Measurements from ENCODE around the gene TMEM163.

TMEM163 gene

GRCh38 chr2:134722728-134723127 lies 3.9 kb upstream of the TMEM163 start:
- no peak for DNase-seq

- DNase-seq, result no peak
Measured at GRCh38 chr2:134721596-134721995, 2.8 kb upstream of the TMEM163 start.

GRCh38 chr2:134718023-134718816 lies 580 bp downstream of the TMEM163 start:
- DNase-seq, result no peak

- no peak for DNase-seq
Measured at GRCh38 chr2:134717286-134718022, 1.3 kb downstream of the TMEM163 start.

- no peak for DNase-seq
Measured at GRCh38 chr2:134716721-134717243, 2.0 kb downstream of the TMEM163 start.

GRCh38 chr2:134715932-134716643 lies 2.7 kb downstream of the TMEM163 start:
- DNase-seq, result no peak

- no peak for DNase-seq
Measured at GRCh38 chr2:134714228-134714627, 4.6 kb downstream of the TMEM163 start.

- no peak for DNase-seq
Measured at GRCh38 chr2:134713606-134714005, 5.2 kb downstream of the TMEM163 start.

- DNase-seq, result no peak
Measured at GRCh38 chr2:134713176-134713575, 5.6 kb downstream of the TMEM163 start.

GRCh38 chr2:134712736-134713135 lies 6.1 kb downstream of the TMEM163 start:
- DNase-seq, result no peak

GRCh38 chr2:134712299-134712698 lies 6.5 kb downstream of the TMEM163 start:
- DNase-seq, result no peak

- no peak for DNase-seq
Measured at GRCh38 chr2:134711692-134712091, 7.1 kb downstream of the TMEM163 start.

- no peak for DNase-seq
Measured at GRCh38 chr2:134707330-134707676, 11.5 kb downstream of the TMEM163 start.

- no peak for DNase-seq
Measured at GRCh38 chr2:134706587-134707329, 12.0 kb downstream of the TMEM163 start.

GRCh38 chr2:134705861-134706586 lies 12.8 kb downstream of the TMEM163 start:
- DNase-seq, result no peak

- no peak for DNase-seq
Measured at GRCh38 chr2:134704173-134704572, 14.6 kb downstream of the TMEM163 start.

GRCh38 chr2:134703426-134703825 lies 15.4 kb downstream of the TMEM163 start:
- DNase-seq, result no peak

- no peak for DNase-seq
Measured at GRCh38 chr2:134700730-134701129, 18.1 kb downstream of the TMEM163 start.

- DNase-seq, result no peak
Measured at GRCh38 chr2:134694411-134694810, 24.4 kb downstream of the TMEM163 start.

GRCh38 chr2:134693359-134694330 lies 25.2 kb downstream of the TMEM163 start:
- no peak for DNase-seq

- DNase-seq, result no peak
Measured at GRCh38 chr2:134692499-134692898, 26.3 kb downstream of the TMEM163 start.
